H1 (cell line): ENCODE measurements around the gene STK16. TPM values are rescaled to one million over a fixed set of nuclear protein-coding genes. Genes with fewer than 3 reads are reported as not detected.

Source experiments
- SP4 ChIP-seq: IDR thresholded peaks from 2 replicates; pipeline ENCODE4 v1.6.1; 2012; ENCODE audit warnings: low read length, inconsistent platforms
- USF2 ChIP-seq: IDR thresholded peaks from 2 replicates; pipeline ENCODE4 v1.6.1; 2011; ENCODE audit warnings: low read length, improper control_type of control experiment
- polyA plus RNA-seq, 7 experiments: library from polyadenylated mRNA; depleted of rRNA in 3 of 7; stranded (reverse) in 5 of 7; unstranded in 2 of 7; fragments of >200 nt in 5 of 7; fragments of 200-250 nt in 2 of 7; gene quantifications; 1 replicate in 5 of 7; 2 replicates in 1 of 7; 4 replicates in 1 of 7; pipeline versions ENCODE4 v1.2.1 to v1.2.3, GENCODE V29; 2011 to 2013; ENCODE audit warnings: missing spikeins in 2 of 7, mixed read lengths in 2 of 7
- total RNA-seq: library from RNA; stranded (reverse); fragmentation: NEBNext Ultra II Directional; extraction: Animal tissue kit (Norgen Biotek cat#: 25700); gene quantifications from 2 replicates; pipeline ENCODE4 v1.2.1, GENCODE V29; 2021

STK16 gene
- total and polyA plus RNA-seq, 2 of the 8 experiments (the other 6 are each of a cell fraction or from before 2014, with no cell fraction given) = 21.3 to 51.4 TPM

GRCh38 chr2:219210886-219211362, 34.4 kb upstream of the STK16 start (continued):
- TF ChIP-seq USF2 = no peak
- TF ChIP-seq SP4 = no peak
- TF ChIP-seq, all 59 proteins: peak for 0
